ENCODE measurements around the gene ZNF684.

DNA sequence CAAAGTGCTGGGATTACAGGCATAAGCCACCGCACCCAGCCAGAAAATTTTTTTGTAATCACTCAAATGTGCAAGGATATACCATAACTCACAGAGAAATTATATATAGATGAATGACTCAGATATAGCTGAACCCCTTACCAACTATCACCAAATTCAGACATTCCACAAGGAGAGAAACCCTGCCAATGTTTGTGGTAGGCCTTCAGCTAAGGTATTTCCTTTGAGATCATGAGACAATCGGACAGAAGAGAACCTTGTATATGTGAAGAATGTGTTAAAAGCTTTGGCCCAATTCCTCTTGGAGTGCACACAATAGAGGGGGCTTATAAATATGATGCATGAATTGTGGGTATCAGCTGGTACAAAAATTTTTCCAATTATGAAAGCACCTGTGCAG lies 50.7 kb downstream of the ZNF684 start:
- TF ChIP-seq, protein P1, sequence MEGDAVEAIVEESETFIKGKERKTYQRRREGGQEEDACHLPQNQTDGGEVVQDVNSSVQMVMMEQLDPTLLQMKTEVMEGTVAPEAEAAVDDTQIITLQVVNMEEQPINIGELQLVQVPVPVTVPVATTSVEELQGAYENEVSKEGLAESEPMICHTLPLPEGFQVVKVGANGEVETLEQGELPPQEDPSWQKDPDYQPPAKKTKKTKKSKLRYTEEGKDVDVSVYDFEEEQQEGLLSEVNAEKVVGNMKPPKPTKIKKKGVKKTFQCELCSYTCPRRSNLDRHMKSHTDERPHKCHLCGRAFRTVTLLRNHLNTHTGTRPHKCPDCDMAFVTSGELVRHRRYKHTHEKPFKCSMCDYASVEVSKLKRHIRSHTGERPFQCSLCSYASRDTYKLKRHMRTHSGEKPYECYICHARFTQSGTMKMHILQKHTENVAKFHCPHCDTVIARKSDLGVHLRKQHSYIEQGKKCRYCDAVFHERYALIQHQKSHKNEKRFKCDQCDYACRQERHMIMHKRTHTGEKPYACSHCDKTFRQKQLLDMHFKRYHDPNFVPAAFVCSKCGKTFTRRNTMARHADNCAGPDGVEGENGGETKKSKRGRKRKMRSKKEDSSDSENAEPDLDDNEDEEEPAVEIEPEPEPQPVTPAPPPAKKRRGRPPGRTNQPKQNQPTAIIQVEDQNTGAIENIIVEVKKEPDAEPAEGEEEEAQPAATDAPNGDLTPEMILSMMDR (IDR thresholded peaks at IDR 0.05): no peak
- TF ChIP-seq POLR2A (IDR thresholded peaks at IDR 0.05): no peak
